Stimulated activated naive B cell treated with anti-CD40 and anti-IgM and Interleukin-4, amounts not matched to agents 10 μg/mL and 1 μg/mL and 100 μg/mL, for 72 hours (primary cell): Measurements from ENCODE around the gene TLX2.
A peak's percentile ranks its signal among the peaks of the same experiment; 100 is the strongest.
"Not testable (repeated sequence)": the region's sequence is repeated elsewhere in the genome, so short reads cannot be mapped to it uniquely, and the experiment has no call there.

ENCODE experiments used
- ATAC-seq, 2 donors: fragments of 150-1000 bp; cut with Tn5 transposase; replicated peaks; 2 replicates each; pipeline ENCODE4 v1.10.0; 2021; ENCODE audit warnings: moderate library complexity in 1 of 2
- DNase-seq: peaks from one replicate; pipeline ENCODE4 v3.0.0; 2021
- H3K27ac Mint-ChIP-seq: one replicate; pipeline ENCODE4 v1.8.0; 2022; ENCODE audit warnings: mild to moderate bottlenecking, mixed read lengths
- H3K27me3 Mint-ChIP-seq, 2 donors: one replicate each; pipeline ENCODE4 v1.8.0; 2022; ENCODE audit warnings: mixed read lengths in 2 of 2
- H3K36me3 Mint-ChIP-seq, 2 donors: one replicate each; pipeline ENCODE4 v1.8.0; 2022; ENCODE audit warnings: mixed read lengths in 2 of 2, mild to moderate bottlenecking in 1 of 2
- H3K4me1 Mint-ChIP-seq, 2 donors: one replicate each; pipeline ENCODE4 v1.8.0; 2022; ENCODE audit warnings: mixed read lengths in 2 of 2, mild to moderate bottlenecking in 1 of 2
- H3K4me3 Mint-ChIP-seq, 2 donors: one replicate each; pipeline ENCODE4 v1.8.0; 2022; ENCODE audit warnings: mild to moderate bottlenecking in 2 of 2, mixed read lengths in 2 of 2, moderate library complexity in 1 of 2
- H3K9me3 Mint-ChIP-seq, 2 donors: one replicate each; pipeline ENCODE4 v1.8.0; 2022; ENCODE audit warnings: mixed read lengths in 2 of 2, mild to moderate bottlenecking in 1 of 2

TLX2 gene

GRCh38 chr2:74555610-74556103, 41.4 kb downstream of the TLX2 start:
- no peak for ATAC-seq
- Mint-ChIP-seq H3K4me1 (peaks cover 15 to 48% of the 10 kb centered on the region in 2 donors), H3K4me3 (peak overlapping the region; percentile 94), H3K9me3 (no peaks in the 10 kb centered on the region), H3K36me3 (peaks cover 23 to 37% of the 10 kb centered on the region in 2 donors), H3K27me3 (peaks cover 6 to 16% of the 10 kb centered on the region in 2 donors), H3K27ac (peak overlapping the region; percentile 92)
- no peak for DNase-seq

GRCh38 chr2:74556159-74556558, 41.9 kb downstream of the TLX2 start:
- H3K9me3 Mint-ChIP-seq = no peaks in the 10 kb centered on the region
- H3K27ac Mint-ChIP-seq = peak overlapping the region; percentile 79
- no peak for DNase-seq
- H3K4me1 Mint-ChIP-seq = peaks cover 17 to 50% of the 10 kb centered on the region in 2 donors
- H3K4me3 Mint-ChIP-seq = peak overlapping the region; percentile 94
- no peak for ATAC-seq
- peaks cover 23 to 37% of the 10 kb centered on the region in 2 donors for H3K36me3 Mint-ChIP-seq
- peaks cover 6 to 13% of the 10 kb centered on the region in 2 donors for H3K27me3 Mint-ChIP-seq

- no peak overlapping the region for H3K27ac Mint-ChIP-seq
- peaks cover 18 to 49% of the 10 kb centered on the region in 2 donors for H3K4me1 Mint-ChIP-seq
- no peak overlapping the region for H3K4me3 Mint-ChIP-seq
- peaks cover 23 to 32% of the 10 kb centered on the region in 2 donors for H3K36me3 Mint-ChIP-seq
- H3K9me3 Mint-ChIP-seq = no peaks in the 10 kb centered on the region
- ATAC-seq (no peak), DNase-seq (no peak)
- peaks cover 9 to 14% of the 10 kb centered on the region in 2 donors for H3K27me3 Mint-ChIP-seq
Observed at GRCh38 chr2:74556831-74557370, 42.7 kb downstream of the TLX2 start.

GRCh38 chr2:74558284-74559230, 44.3 kb downstream of the TLX2 start:
- peaks cover 18 to 50% of the 10 kb centered on the region in 2 donors for H3K4me1 Mint-ChIP-seq
- no peak for DNase-seq
- peaks cover 23 to 32% of the 10 kb centered on the region in 2 donors for H3K36me3 Mint-ChIP-seq
- H3K9me3 Mint-ChIP-seq = no peaks in the 10 kb centered on the region
- no peak for ATAC-seq
- peaks cover 11 to 17% of the 10 kb centered on the region in 2 donors for H3K27me3 Mint-ChIP-seq
- no peak overlapping the region for H3K4me3 Mint-ChIP-seq
- H3K27ac Mint-ChIP-seq = no peak overlapping the region

- Mint-ChIP-seq H3K27me3 (peaks cover 11 to 17% of the 10 kb centered on the region in 2 donors), H3K4me1 (peaks cover 20 to 54% of the 10 kb centered on the region in 2 donors), H3K4me3 (no peak overlapping the region), H3K36me3 (peaks cover 22 to 28% of the 10 kb centered on the region in 2 donors), H3K27ac (no peak overlapping the region), H3K9me3 (no peaks in the 10 kb centered on the region)
- ATAC-seq (no peak), DNase-seq (no peak)
Observed at GRCh38 chr2:74559912-74560311, 45.7 kb downstream of the TLX2 start.

GRCh38 chr2:74560591-74560990, 46.3 kb downstream of the TLX2 start:
- Mint-ChIP-seq H3K4me3 (no peak overlapping the region), H3K36me3 (peaks cover 19 to 21% of the 10 kb centered on the region in 2 donors), H3K27ac (no peak overlapping the region), H3K9me3 (no peaks in the 10 kb centered on the region), H3K27me3 (peaks cover 11 to 17% of the 10 kb centered on the region in 2 donors), H3K4me1 (peaks cover 18 to 49% of the 10 kb centered on the region in 2 donors)
- DNase-seq = no peak
- ATAC-seq = peak in 1 of 2 donors; percentile 29

GRCh38 chr2:74561022-74561421, 46.8 kb downstream of the TLX2 start:
- not testable (repeated sequence) for H3K4me3 Mint-ChIP-seq, DNase-seq, H3K9me3 Mint-ChIP-seq, H3K27ac Mint-ChIP-seq, ATAC-seq
- peaks cover 22 to 49% of the 10 kb centered on the region in 2 donors for H3K4me1 Mint-ChIP-seq
- peaks cover 19% of the 10 kb centered on the region in 2 donors for H3K36me3 Mint-ChIP-seq
- peaks cover 11 to 17% of the 10 kb centered on the region in 2 donors for H3K27me3 Mint-ChIP-seq

GRCh38 chr2:74562126-74562775, 48.0 kb downstream of the TLX2 start:
- no peak overlapping the region for H3K4me3 Mint-ChIP-seq
- DNase-seq = no peak
- peaks cover 11 to 17% of the 10 kb centered on the region in 2 donors for H3K27me3 Mint-ChIP-seq
- no peaks in the 10 kb centered on the region for H3K9me3 Mint-ChIP-seq
- H3K4me1 Mint-ChIP-seq = peaks cover 29 to 47% of the 10 kb centered on the region in 2 donors
- peaks cover 7% of the 10 kb centered on the region in 2 donors for H3K36me3 Mint-ChIP-seq
- no peak for ATAC-seq
- no peak overlapping the region for H3K27ac Mint-ChIP-seq

- DNase-seq = no peak
- Mint-ChIP-seq H3K27me3 (peaks cover 11 to 17% of the 10 kb centered on the region in 2 donors), H3K36me3 (peaks cover 0 to 3% of the 10 kb centered on the region in 2 donors), H3K4me1 (peaks cover 35 to 58% of the 10 kb centered on the region in 2 donors), H3K4me3 (no peak overlapping the region), H3K9me3 (no peaks in the 10 kb centered on the region), H3K27ac (no peak overlapping the region)
- no peak for ATAC-seq
Observed at GRCh38 chr2:74564222-74564621, 50.0 kb downstream of the TLX2 start.

- ATAC-seq = peak in 1 of 2 donors; percentile 6
Observed at GRCh38 chr2:74566076-74566753, 52.0 kb downstream of the TLX2 start.

GRCh38 chr2:74566754-74567085, 52.5 kb downstream of the TLX2 start:
- Mint-ChIP-seq H3K27me3 (peaks cover 4% of the 10 kb centered on the region in 2 donors), H3K27ac (no peak overlapping the region), H3K4me1 (peaks cover 32 to 44% of the 10 kb centered on the region in 2 donors), H3K9me3 (peaks cover 0 to 1% of the 10 kb centered on the region in 2 donors), H3K4me3 (peak overlapping the region in 1 of 2 donors; percentile 50), H3K36me3 (peaks cover 2 to 3% of the 10 kb centered on the region in 2 donors)
- DNase-seq = no peak
- peak; percentile 34 to 47 for ATAC-seq

More at GRCh38 chr2:74566076-74566753, 52.0 kb downstream of the TLX2 start:
- H3K9me3 Mint-ChIP-seq = peaks cover 0 to 1% of the 10 kb centered on the region in 2 donors
- H3K4me1 Mint-ChIP-seq = peaks cover 35 to 48% of the 10 kb centered on the region in 2 donors
- H3K36me3 Mint-ChIP-seq = peaks cover 2 to 3% of the 10 kb centered on the region in 2 donors
- peak overlapping the region in 1 of 2 donors; percentile 50 for H3K4me3 Mint-ChIP-seq
- H3K27ac Mint-ChIP-seq = no peak overlapping the region
- H3K27me3 Mint-ChIP-seq = peaks cover 5 to 9% of the 10 kb centered on the region in 2 donors
- no peak for DNase-seq
